ENCODE results near the gene NANOS2. TPM values are rescaled to one million over a fixed set of nuclear protein-coding genes. Genes with fewer than 3 reads are reported as not detected.

The NANOS2 gene
- total and polyA plus RNA-seq, 8 donors: not detected

DNA sequence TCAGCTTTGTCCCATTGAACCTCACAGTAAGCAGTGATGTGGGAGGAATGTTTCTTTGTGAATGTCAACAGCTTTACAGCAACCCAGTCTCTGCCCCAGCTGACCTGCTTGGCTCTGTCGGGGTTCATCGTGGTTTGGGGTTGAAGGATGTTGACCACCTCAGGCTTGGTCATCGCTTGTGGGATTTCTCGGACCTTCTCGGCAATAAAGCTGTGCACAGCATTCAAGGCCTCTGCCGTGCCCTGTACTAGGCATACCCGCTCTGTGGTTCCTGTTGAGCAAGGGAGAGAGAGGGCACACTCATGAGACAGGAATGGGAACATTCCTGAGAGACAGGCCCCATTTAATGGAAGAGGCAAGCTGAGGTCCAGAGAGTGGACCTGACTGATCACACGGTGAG lies 39.1 kb upstream of the NANOS2 start:
- Histone ChIP-seq H3K27ac (no peak overlapping the region), H3K4me1 (peaks cover 0 to 13% (median 7%) of the 10 kb centered on the region in 4 donors), H3K27me3 (peaks cover 0 to 90% (median 28%) of the 10 kb centered on the region in 3 donors), H3K4me3 (no peak overlapping the region), H3K9me3 (peaks cover 0 to 5% (median 0%) of the 10 kb centered on the region in 4 donors), H3K36me3 (no peaks in the 10 kb centered on the region)
- intact Hi-C loops (cut with DNase I; ENCODE audit: low total_unique reads): no loop called here
- no peak for TF ChIP-seq POLR2A (IDR thresholded peaks at IDR 0.05)
- no peak for TF ChIP-seq EP300 (IDR thresholded peaks at IDR 0.05)
- TF ChIP-seq, protein P1, sequence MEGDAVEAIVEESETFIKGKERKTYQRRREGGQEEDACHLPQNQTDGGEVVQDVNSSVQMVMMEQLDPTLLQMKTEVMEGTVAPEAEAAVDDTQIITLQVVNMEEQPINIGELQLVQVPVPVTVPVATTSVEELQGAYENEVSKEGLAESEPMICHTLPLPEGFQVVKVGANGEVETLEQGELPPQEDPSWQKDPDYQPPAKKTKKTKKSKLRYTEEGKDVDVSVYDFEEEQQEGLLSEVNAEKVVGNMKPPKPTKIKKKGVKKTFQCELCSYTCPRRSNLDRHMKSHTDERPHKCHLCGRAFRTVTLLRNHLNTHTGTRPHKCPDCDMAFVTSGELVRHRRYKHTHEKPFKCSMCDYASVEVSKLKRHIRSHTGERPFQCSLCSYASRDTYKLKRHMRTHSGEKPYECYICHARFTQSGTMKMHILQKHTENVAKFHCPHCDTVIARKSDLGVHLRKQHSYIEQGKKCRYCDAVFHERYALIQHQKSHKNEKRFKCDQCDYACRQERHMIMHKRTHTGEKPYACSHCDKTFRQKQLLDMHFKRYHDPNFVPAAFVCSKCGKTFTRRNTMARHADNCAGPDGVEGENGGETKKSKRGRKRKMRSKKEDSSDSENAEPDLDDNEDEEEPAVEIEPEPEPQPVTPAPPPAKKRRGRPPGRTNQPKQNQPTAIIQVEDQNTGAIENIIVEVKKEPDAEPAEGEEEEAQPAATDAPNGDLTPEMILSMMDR (IDR thresholded peaks at IDR 0.05): no peak
- DNase-seq: no peak
- WGBS, 5 donors: 83 to 97% (median 92%) methylated on average over 8 of the region's 8 CpGs

DNA sequence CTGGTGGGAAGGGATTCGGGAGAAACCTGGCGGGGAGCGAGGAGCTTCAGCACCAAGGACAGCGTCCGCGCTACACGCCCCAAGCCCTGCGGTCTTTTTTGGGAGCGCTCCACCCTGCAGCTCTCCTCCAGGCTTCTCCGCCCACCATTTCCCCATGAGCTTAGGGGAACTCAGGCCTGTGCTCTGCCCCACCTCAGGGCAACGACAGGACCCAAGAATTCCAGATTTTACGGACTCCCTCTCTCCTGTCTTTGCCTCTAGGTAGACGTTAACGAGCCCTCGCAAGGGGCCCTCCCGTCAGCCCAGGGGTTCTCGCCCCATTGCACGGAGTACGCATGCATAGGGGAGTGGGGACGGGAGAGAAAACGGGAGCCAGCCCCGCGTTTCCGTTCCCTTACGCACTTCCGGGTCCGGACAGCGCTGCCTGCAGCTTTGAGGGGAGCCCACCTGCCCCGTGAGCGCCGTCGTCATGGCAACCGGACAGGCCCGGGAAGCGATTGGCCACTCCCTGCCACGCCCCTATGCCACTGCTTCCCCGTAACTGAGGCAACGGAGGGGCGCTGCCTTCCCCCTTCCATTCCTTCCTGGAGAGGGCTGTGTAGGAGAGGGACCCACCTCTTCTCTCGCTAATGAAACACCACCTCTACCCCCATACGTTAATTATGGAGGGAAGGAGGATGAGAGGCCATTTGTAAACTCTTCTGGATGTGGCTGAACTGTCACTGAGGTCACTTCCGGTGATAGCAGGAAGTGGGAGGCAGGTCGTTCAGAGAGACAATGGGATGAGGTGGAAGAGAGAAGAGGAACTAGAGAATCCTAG lies 38.3 kb upstream of the NANOS2 start:
- DNase-seq: peak; percentile 35 to 88
- Histone ChIP-seq H3K36me3 (no peaks in the 10 kb centered on the region), H3K4me1 (peaks cover 0 to 13% (median 7%) of the 10 kb centered on the region in 4 donors), H3K27ac (no peak overlapping the region), H3K9me3 (peaks cover 0 to 5% (median 0%) of the 10 kb centered on the region in 4 donors), H3K4me3 (peak overlapping the region in 2 of 4 donors; percentile 23 to 25), H3K27me3 (peaks cover 0 to 88% (median 28%) of the 10 kb centered on the region in 3 donors)
- 7 to 25% (median 7%) methylated on average over 32 to 43 of the region's 43 CpGs for whole genome bisulfite sequencing, 5 donors
- intact Hi-C loops (cut with DNase I; ENCODE audit: low total_unique reads): no loop called here
- TF ChIP-seq POLR2AphosphoS5 (IDR thresholded peaks at IDR 0.05) (no peak), EP300 (IDR thresholded peaks at IDR 0.05) (no peak), POLR2A (IDR thresholded peaks at IDR 0.05) (no peak)
- TF ChIP-seq, protein P1 (IDR thresholded peaks at IDR 0.05): no peak

DNA sequence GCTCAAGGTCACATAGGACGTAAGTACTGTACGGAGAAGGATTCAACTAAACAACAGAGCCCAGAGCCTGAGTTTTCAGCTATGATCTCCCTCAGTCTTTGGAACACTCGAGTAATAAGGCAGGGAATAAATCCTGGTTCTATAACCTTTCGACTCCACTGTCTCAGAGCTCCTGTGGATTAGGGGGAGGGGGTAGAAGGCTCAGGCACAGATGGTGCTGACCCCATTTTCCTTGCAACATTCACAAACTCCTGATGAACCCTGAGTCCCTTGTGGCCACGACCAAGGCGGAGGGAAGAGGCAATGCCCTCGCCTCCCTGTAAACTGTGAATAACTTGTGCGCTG lies 37.7 kb upstream of the NANOS2 start:
- WGBS, 5 donors: 45 to 54% (median 46%) methylated on average over 8 of the region's 8 CpGs
- DNase-seq: no peak

DNA sequence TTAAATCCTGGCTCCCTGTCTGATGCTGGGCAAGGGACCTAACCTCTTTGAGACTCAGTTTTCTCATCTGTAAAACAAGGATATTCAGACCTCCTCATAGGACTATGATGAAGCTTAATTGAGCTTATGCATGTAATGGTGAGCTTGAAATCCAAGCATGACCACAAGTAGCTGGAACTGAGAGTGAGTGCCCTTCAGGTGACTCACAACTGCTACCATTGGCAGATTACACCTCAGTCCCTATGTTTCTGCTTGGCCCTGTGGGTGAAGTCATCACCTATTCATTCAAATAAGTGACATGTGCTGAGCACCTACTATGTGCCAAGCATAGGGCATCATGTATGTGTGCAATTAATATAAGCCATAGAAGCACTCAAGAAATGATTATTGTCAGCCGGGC lies 33.3 kb upstream of the NANOS2 start:
- peaks cover 0 to 52% (median 10%) of the 10 kb centered on the region in 3 donors for H3K27me3 ChIP-seq
- no peaks in the 10 kb centered on the region for H3K36me3 ChIP-seq
- TF ChIP-seq EP300 (IDR thresholded peaks at IDR 0.05): no peak
- peaks cover 0 to 7% (median 4%) of the 10 kb centered on the region in 4 donors for H3K4me1 ChIP-seq
- no peak for DNase-seq
- no peaks in the 10 kb centered on the region for H3K9me3 ChIP-seq
- H3K27ac ChIP-seq: no peak overlapping the region
- WGBS, 5 donors: 80 to 98% (median 89%) methylated on average over 1 of the region's 1 CpG
- H3K4me3 ChIP-seq: no peak overlapping the region
- intact Hi-C loops (cut with DNase I; ENCODE audit: low total_unique reads): no loop called here

More for the DNA sequence above, 37.7 kb upstream of the NANOS2 start:
- Histone ChIP-seq H3K4me3 (no peak overlapping the region), H3K27me3 (peaks cover 0 to 86% (median 28%) of the 10 kb centered on the region in 3 donors), H3K4me1 (peaks cover 0 to 13% (median 7%) of the 10 kb centered on the region in 4 donors), H3K36me3 (no peaks in the 10 kb centered on the region), H3K27ac (no peak overlapping the region), H3K9me3 (peaks cover 0 to 5% (median 0%) of the 10 kb centered on the region in 4 donors)
- intact Hi-C loops (cut with DNase I; ENCODE audit: low total_unique reads): no loop called here
- TF ChIP-seq POLR2AphosphoS5 (IDR thresholded peaks at IDR 0.05) (no peak), POLR2A (IDR thresholded peaks at IDR 0.05) (no peak), EP300 (IDR thresholded peaks at IDR 0.05) (no peak)
- TF ChIP-seq, protein P1 (IDR thresholded peaks at IDR 0.05): no peak

DNA sequence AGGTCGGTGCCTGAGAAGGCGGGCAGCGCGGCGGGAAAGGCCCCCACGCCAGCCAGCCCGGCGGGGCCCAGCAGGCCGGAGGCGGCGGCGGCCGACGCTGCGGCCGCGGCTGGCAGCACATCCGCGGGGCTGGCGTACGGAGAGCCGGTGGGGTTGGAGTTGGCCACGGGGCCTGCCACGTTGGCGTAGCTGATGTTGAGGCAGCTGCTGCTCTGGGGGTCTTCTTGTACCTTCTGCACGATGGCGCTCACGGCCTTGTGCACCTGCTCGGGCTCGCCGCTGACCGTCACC lies 25.9 kb upstream of the NANOS2 start:
- no peak overlapping the region for H3K27ac ChIP-seq
- DNase-seq: no peak
- WGBS, 5 donors: 40 to 97% (median 51%) methylated on average over 7 to 32 of the region's 32 CpGs
- H3K4me3 ChIP-seq: peak overlapping the region in 1 of 4 donors; percentile 11
- H3K9me3 ChIP-seq: no peaks in the 10 kb centered on the region
- H3K36me3 ChIP-seq: no peaks in the 10 kb centered on the region
- H3K4me1 ChIP-seq: peaks cover 0 to 6% (median 0%) of the 10 kb centered on the region in 4 donors
- H3K27me3 ChIP-seq: peaks cover 5 to 72% (median 38%) of the 10 kb centered on the region in 3 donors
- no peak for TF ChIP-seq POLR2AphosphoS5 (IDR thresholded peaks at IDR 0.05)
- no peak for TF ChIP-seq POLR2A (IDR thresholded peaks at IDR 0.05)
- TF ChIP-seq, protein P1 (IDR thresholded peaks at IDR 0.05): no peak
- no peak for TF ChIP-seq EP300 (IDR thresholded peaks at IDR 0.05)
- intact Hi-C loops (cut with DNase I; ENCODE audit: low total_unique reads): no loop called here

Data from stomach (tissue), 9 donors.